Stomach (tissue), 4 donors: Measurements from ENCODE around the gene SFT2D3.

Experiments used
- CTCF ChIP-seq, 7 experiments: fragments of 450-650 bp in 4 of 7; fragments of 200-600 bp in 3 of 7; sonication (generic) in 3 of 7; IDR thresholded peaks; one replicate each; pipeline ENCODE4 v1.5.1; 2016 to 2019; ENCODE audit warnings: antibody characterized with exemption in 7 of 7, control low read depth in 2 of 7, mild to moderate bottlenecking in 1 of 7
- POLR2A ChIP-seq, 4 donors: fragments of 450-650 bp; IDR thresholded peaks; one replicate each; pipeline ENCODE4 v1.6.1; 2016; ENCODE audit warnings: antibody characterized with exemption in 4 of 4, control low read depth in 2 of 4, mild to moderate bottlenecking in 1 of 4, moderate library complexity in 1 of 4
- POLR2AphosphoS5 ChIP-seq, 3 donors: sonication (generic); formaldehyde crosslinking; IDR thresholded peaks; one replicate each; pipeline ENCODE4 v1.6.1; 2016; ENCODE audit warnings: antibody characterized with exemption in 3 of 3

GRCh38 chr2:127747621-127748020 is 46.3 kb downstream of the SFT2D3 start:
- TF ChIP-seq CTCF (IDR thresholded peaks at IDR 0.05) (no peak), POLR2A (IDR thresholded peaks at IDR 0.05) (no peak), POLR2AphosphoS5 (IDR thresholded peaks at IDR 0.05) (no peak)
